ENCODE data around the gene COG1. TPM values are rescaled to one million over a fixed set of nuclear protein-coding genes. Genes with fewer than 3 reads are reported as not detected.

Gene COG1
- total RNA-seq, 2 experiments from 2014 or later, result 83.0 to 86.2 TPM

GRCh38 chr17:73226556-73227172, 33.8 kb downstream of the COG1 start:
- H3K4me1 ChIP-seq (ENCODE audit: insufficient read depth, low read length), result peaks cover 37% of the 10 kb centered on the region
- H3K36me3 ChIP-seq (ENCODE audit: insufficient read depth, low read length), result peaks cover 8% of the 10 kb centered on the region
- TF ChIP-seq CTCF (IDR thresholded peaks at IDR 0.05), result no peak
- ATAC-seq (ENCODE audit: poor library complexity) (no peak), DNase-seq (no peak)
- ChIA-PET CTCF (interaction anchor here (0.9 kb wide), 1 partner anchor 17 kb away, joined by 3 read pairs; no protein-coding TSS in a partner anchor), POLR2A (interaction anchor here (1.3 kb wide), 1 partner anchor 15 kb away, joined by 4 read pairs; no protein-coding TSS in a partner anchor)
- intact Hi-C loops (cut with DNase I, micrococcal nuclease), result no loop called here
- peak overlapping the region; percentile 32 for H3K27ac Mint-ChIP-seq
- no peaks in the 10 kb centered on the region for H3K27me3 Mint-ChIP-seq
- H3K27me3 ChIP-seq (ENCODE audit: control insufficient read depth in 1 of 2, insufficient read depth in 2 of 2, low read length in 2 of 2), result no peaks in the 10 kb centered on the region
- H3K4me3 Mint-ChIP-seq, result no peak overlapping the region
- no peak overlapping the region for H3K27ac ChIP-seq (ENCODE audit: low read depth in 1 of 2, low read length in 2 of 2)
- no peaks in the 10 kb centered on the region for H3K9me3 Mint-ChIP-seq
- no peaks in the 10 kb centered on the region for H3K9me3 ChIP-seq (ENCODE audit: control insufficient read depth in 1 of 2, insufficient read depth in 1 of 2, low read length in 2 of 2)
- peaks cover 49% of the 10 kb centered on the region for H3K36me3 Mint-ChIP-seq (ENCODE audit: low read depth)
- no peak overlapping the region for H3K4me3 ChIP-seq (ENCODE audit: low read length)
- peaks cover 66% of the 10 kb centered on the region for H3K4me1 Mint-ChIP-seq (ENCODE audit: low read depth)

GRCh38 chr17:73227379-73227778, 34.5 kb downstream of the COG1 start:
- ATAC-seq (ENCODE audit: poor library complexity), result no peak
- peaks cover 70% of the 10 kb centered on the region for H3K4me1 Mint-ChIP-seq (ENCODE audit: low read depth)
- intact Hi-C loops (cut with DNase I, micrococcal nuclease), result no loop called here

GRCh38 chr17:73227944-73228343, 35.1 kb downstream of the COG1 start:
- no peaks in the 10 kb centered on the region for H3K9me3 Mint-ChIP-seq
- Histone ChIP-seq H3K4me3 (ENCODE audit: low read length) (no peak overlapping the region), H3K27ac (ENCODE audit: low read depth in 1 of 2, low read length in 2 of 2) (no peak overlapping the region), H3K27me3 (ENCODE audit: control insufficient read depth in 1 of 2, insufficient read depth in 2 of 2, low read length in 2 of 2) (no peaks in the 10 kb centered on the region), H3K4me1 (ENCODE audit: insufficient read depth, low read length) (peaks cover 39% of the 10 kb centered on the region), H3K36me3 (ENCODE audit: insufficient read depth, low read length) (peaks cover 3% of the 10 kb centered on the region), H3K9me3 (ENCODE audit: control insufficient read depth in 1 of 2, insufficient read depth in 1 of 2, low read length in 2 of 2) (no peaks in the 10 kb centered on the region)
- ATAC-seq (ENCODE audit: poor library complexity), result no peak
- TF ChIP-seq CTCF (IDR thresholded peaks at IDR 0.05), result no peak
- peak overlapping the region; percentile 39 for H3K4me3 Mint-ChIP-seq
- ChIA-PET CTCF (interaction anchor here (0.8 to 1.7 kb wide), 2 partner anchors 10 to 36 kb away, joined by 3 to 7 read pairs; no protein-coding TSS in a partner anchor), POLR2A (interaction anchor here (0.7 to 1.3 kb wide), 2 partner anchors 10 to 16 kb away, joined by 3 to 4 read pairs; no protein-coding TSS in a partner anchor)
- peaks cover 56% of the 10 kb centered on the region for H3K36me3 Mint-ChIP-seq (ENCODE audit: low read depth)
- no peak for DNase-seq
- H3K27ac Mint-ChIP-seq, result peak overlapping the region; percentile 32
- no peaks in the 10 kb centered on the region for H3K27me3 Mint-ChIP-seq
- intact Hi-C loops (cut with DNase I, micrococcal nuclease), result no loop called here
- H3K4me1 Mint-ChIP-seq (ENCODE audit: low read depth), result peaks cover 73% of the 10 kb centered on the region

More at GRCh38 chr17:73227379-73227778, 34.5 kb downstream of the COG1 start:
- H3K27ac Mint-ChIP-seq, result peak overlapping the region; percentile 32
- ChIA-PET CTCF (interaction anchor here (0.9 to 1.7 kb wide), 2 partner anchors 18 to 36 kb away, joined by 3 to 7 read pairs; no protein-coding TSS in a partner anchor), POLR2A (interaction anchor here (0.7 to 1.3 kb wide), 2 partner anchors 10 to 16 kb away, joined by 3 to 4 read pairs; no protein-coding TSS in a partner anchor)
- no peaks in the 10 kb centered on the region for H3K9me3 Mint-ChIP-seq
- Histone ChIP-seq H3K4me3 (ENCODE audit: low read length) (no peak overlapping the region), H3K27me3 (ENCODE audit: control insufficient read depth in 1 of 2, insufficient read depth in 2 of 2, low read length in 2 of 2) (no peaks in the 10 kb centered on the region), H3K36me3 (ENCODE audit: insufficient read depth, low read length) (peaks cover 6% of the 10 kb centered on the region), H3K27ac (ENCODE audit: low read depth in 1 of 2, low read length in 2 of 2) (no peak overlapping the region), H3K9me3 (ENCODE audit: control insufficient read depth in 1 of 2, insufficient read depth in 1 of 2, low read length in 2 of 2) (no peaks in the 10 kb centered on the region), H3K4me1 (ENCODE audit: insufficient read depth, low read length) (peaks cover 37% of the 10 kb centered on the region)
- peaks cover 53% of the 10 kb centered on the region for H3K36me3 Mint-ChIP-seq (ENCODE audit: low read depth)
- DNase-seq, result no peak
- no peaks in the 10 kb centered on the region for H3K27me3 Mint-ChIP-seq
- TF ChIP-seq CTCF (IDR thresholded peaks at IDR 0.05), result no peak
- peak overlapping the region; percentile 30 for H3K4me3 Mint-ChIP-seq
